ENCODE data around the gene PTGIR.

The PTGIR gene

GRCh38 chr19:46660008-46660517, 35.2 kb upstream of the PTGIR start:
- no peak for TF ChIP-seq CTCF (IDR thresholded peaks at IDR 0.05)

- no peak for TF ChIP-seq CTCF (IDR thresholded peaks at IDR 0.05)
Measured at GRCh38 chr19:46659151-46660007, 34.5 kb upstream of the PTGIR start.

- no peak for TF ChIP-seq CTCF (IDR thresholded peaks at IDR 0.05)
Measured at GRCh38 chr19:46656541-46656940, 31.7 kb upstream of the PTGIR start.

GRCh38 chr19:46654621-46655152, 29.8 kb upstream of the PTGIR start:
- TF ChIP-seq CTCF (IDR thresholded peaks at IDR 0.05) = no peak

- TF ChIP-seq CTCF (IDR thresholded peaks at IDR 0.05) = no peak
Measured at GRCh38 chr19:46650445-46650844, 25.6 kb upstream of the PTGIR start.

- no peak for TF ChIP-seq CTCF (IDR thresholded peaks at IDR 0.05)
Measured at GRCh38 chr19:46648961-46649960, 24.4 kb upstream of the PTGIR start.

Measured in LNCAP (cell line).